ENCODE results near the gene LRP5. TPM values are rescaled to one million over a fixed set of nuclear protein-coding genes. Genes with fewer than 3 reads are reported as not detected.

Gene LRP5
- total RNA-seq, 1 donor from 2014 or later, result 44.3 TPM

GRCh38 chr11:68375337-68375736 lies 62.9 kb downstream of the LRP5 start:
- Mint-ChIP-seq H3K27me3 (ENCODE audit: low read depth) (no peaks in the 10 kb centered on the region), H3K4me3 (no peak overlapping the region), H3K9me3 (no peaks in the 10 kb centered on the region), H3K4me1 (peaks cover 55% of the 10 kb centered on the region), H3K36me3 (ENCODE audit: low read depth) (peaks cover 7% of the 10 kb centered on the region), H3K27ac (ENCODE audit: unreplicated experiment) (no peak overlapping the region)
- no peak for DNase-seq (ENCODE audit: low read depth, low spot score)
- TF ChIP-seq CTCF (conservative IDR thresholded peaks at IDR 0.05), result no peak

DNA sequence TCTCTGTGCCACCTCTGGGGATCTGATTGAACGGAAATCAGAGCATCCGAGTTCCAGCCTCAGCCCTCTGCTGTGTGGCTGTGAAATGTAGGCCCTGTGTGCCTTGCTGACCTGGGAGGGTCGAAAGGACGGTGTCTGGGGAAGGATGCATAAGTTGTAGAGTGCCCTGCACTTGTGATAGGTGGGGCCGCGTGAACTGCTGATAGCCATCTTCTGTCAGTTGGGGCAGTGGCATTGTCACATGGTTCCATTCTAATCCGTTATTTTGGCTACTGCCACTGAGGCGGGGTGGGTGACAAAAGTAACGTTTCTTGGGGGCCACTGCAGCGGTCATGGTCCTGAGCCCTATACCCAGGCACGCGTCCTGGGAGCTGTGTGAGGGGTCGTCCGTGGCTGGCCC lies 63.4 kb downstream of the LRP5 start:
- peaks cover 56% of the 10 kb centered on the region for H3K4me1 Mint-ChIP-seq
- H3K27me3 Mint-ChIP-seq (ENCODE audit: low read depth), result no peaks in the 10 kb centered on the region
- no peak overlapping the region for H3K4me3 Mint-ChIP-seq
- peaks cover 7% of the 10 kb centered on the region for H3K36me3 Mint-ChIP-seq (ENCODE audit: low read depth)
- no peaks in the 10 kb centered on the region for H3K9me3 Mint-ChIP-seq
- no peak for DNase-seq (ENCODE audit: low read depth, low spot score)
- TF ChIP-seq CTCF (conservative IDR thresholded peaks at IDR 0.05), result no peak
- no peak overlapping the region for H3K27ac Mint-ChIP-seq (ENCODE audit: unreplicated experiment)

DNA sequence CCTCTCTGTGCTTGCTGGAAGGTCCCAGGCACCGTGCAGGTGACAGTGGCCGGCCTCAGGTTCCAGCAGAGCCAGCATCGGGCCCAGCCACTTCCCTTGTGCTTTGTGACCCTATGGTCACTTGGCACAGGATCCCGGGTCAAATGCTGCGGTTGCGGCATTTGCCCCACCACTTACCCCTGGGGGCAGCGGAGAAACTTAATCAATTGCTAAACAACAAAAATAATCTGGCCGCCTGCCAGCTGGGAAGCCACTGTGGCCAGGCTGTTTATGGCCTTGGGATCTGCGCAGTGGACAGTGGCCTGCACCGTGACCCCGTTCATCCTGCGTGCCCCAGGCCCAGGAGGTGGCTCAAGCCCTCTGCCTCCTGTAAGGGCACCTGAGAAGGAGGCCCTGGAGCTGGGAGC lies 65.0 kb downstream of the LRP5 start:
- H3K4me1 Mint-ChIP-seq, result peaks cover 52% of the 10 kb centered on the region
- H3K36me3 Mint-ChIP-seq (ENCODE audit: low read depth), result no peaks in the 10 kb centered on the region
- no peak overlapping the region for H3K4me3 Mint-ChIP-seq
- TF ChIP-seq CTCF (conservative IDR thresholded peaks at IDR 0.05), result no peak
- no peak for DNase-seq (ENCODE audit: low read depth, low spot score)
- H3K9me3 Mint-ChIP-seq, result no peaks in the 10 kb centered on the region
- H3K27me3 Mint-ChIP-seq (ENCODE audit: low read depth), result no peaks in the 10 kb centered on the region
- no peak overlapping the region for H3K27ac Mint-ChIP-seq (ENCODE audit: unreplicated experiment)

GRCh38 chr11:68379206-68379605 lies 66.8 kb downstream of the LRP5 start:
- DNase-seq (ENCODE audit: low read depth, low spot score), result no peak
- H3K4me3 Mint-ChIP-seq, result no peak overlapping the region
- no peaks in the 10 kb centered on the region for H3K36me3 Mint-ChIP-seq (ENCODE audit: low read depth)
- no peak for TF ChIP-seq CTCF (conservative IDR thresholded peaks at IDR 0.05)
- H3K9me3 Mint-ChIP-seq, result no peaks in the 10 kb centered on the region
- no peak overlapping the region for H3K27ac Mint-ChIP-seq (ENCODE audit: unreplicated experiment)
- peaks cover 34% of the 10 kb centered on the region for H3K4me1 Mint-ChIP-seq
- H3K27me3 Mint-ChIP-seq (ENCODE audit: low read depth), result no peaks in the 10 kb centered on the region

- Mint-ChIP-seq H3K4me1 (peaks cover 20% of the 10 kb centered on the region), H3K4me3 (peak overlapping the region; percentile 28), H3K36me3 (ENCODE audit: low read depth) (no peaks in the 10 kb centered on the region), H3K27ac (ENCODE audit: unreplicated experiment) (peak overlapping the region; percentile 78), H3K9me3 (no peaks in the 10 kb centered on the region), H3K27me3 (ENCODE audit: low read depth) (no peaks in the 10 kb centered on the region)
- no peak for TF ChIP-seq CTCF (conservative IDR thresholded peaks at IDR 0.05)
- DNase-seq (ENCODE audit: low read depth, low spot score), result no peak
Measured at GRCh38 chr11:68380786-68381622, 68.6 kb downstream of the LRP5 start.
